Measurements from ENCODE around the gene TOX2.

TOX2 gene

DNA sequence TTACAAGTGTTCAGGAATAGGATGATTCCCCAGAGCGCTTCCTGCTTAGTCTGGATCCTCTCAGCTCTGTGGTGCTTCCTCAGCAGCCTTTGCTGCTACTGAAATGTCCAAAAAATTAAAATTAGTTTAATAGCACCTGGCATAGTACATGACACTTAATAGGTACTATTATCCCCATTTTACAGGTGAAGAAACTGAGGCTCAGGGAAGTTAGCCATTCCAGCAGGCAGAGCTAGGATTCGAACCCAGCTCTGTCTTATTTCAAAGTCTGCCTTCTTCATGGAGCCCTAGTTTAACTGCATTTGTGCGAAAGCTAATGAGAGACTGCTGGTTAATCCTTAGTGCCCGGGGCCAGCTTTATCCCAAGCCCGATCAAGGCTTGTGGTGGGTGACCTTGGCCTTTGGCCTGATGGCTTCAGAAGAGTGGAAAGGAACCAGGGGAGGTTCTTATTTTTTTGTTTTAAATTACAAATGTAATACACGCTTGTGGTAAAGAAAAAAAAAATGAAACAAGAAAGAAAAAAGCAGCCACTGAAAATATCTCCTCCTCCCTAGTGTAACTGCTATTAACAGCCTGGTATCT, 30.1 kb downstream of the TOX2 start:
- H3K4me3 ChIP-seq (ENCODE audit: severe bottlenecking): no peak overlapping the region
- DNase-seq (ENCODE audit: low spot score) (no peak), ATAC-seq (ENCODE audit: low read depth) (no peak)
- H3K36me3 ChIP-seq (ENCODE audit: low read depth): no peaks in the 10 kb centered on the region
- H3K27ac ChIP-seq (ENCODE audit: poor library complexity, severe bottlenecking): no peak overlapping the region
- H3K27me3 ChIP-seq (ENCODE audit: insufficient read depth, poor library complexity, severe bottlenecking): no peaks in the 10 kb centered on the region
- H3K4me1 ChIP-seq (ENCODE audit: insufficient read depth, poor library complexity, severe bottlenecking): peaks cover 35% of the 10 kb centered on the region
- TF ChIP-seq, protein P1, sequence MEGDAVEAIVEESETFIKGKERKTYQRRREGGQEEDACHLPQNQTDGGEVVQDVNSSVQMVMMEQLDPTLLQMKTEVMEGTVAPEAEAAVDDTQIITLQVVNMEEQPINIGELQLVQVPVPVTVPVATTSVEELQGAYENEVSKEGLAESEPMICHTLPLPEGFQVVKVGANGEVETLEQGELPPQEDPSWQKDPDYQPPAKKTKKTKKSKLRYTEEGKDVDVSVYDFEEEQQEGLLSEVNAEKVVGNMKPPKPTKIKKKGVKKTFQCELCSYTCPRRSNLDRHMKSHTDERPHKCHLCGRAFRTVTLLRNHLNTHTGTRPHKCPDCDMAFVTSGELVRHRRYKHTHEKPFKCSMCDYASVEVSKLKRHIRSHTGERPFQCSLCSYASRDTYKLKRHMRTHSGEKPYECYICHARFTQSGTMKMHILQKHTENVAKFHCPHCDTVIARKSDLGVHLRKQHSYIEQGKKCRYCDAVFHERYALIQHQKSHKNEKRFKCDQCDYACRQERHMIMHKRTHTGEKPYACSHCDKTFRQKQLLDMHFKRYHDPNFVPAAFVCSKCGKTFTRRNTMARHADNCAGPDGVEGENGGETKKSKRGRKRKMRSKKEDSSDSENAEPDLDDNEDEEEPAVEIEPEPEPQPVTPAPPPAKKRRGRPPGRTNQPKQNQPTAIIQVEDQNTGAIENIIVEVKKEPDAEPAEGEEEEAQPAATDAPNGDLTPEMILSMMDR (IDR thresholded peaks at IDR 0.05; ENCODE audit: poor library complexity, severe bottlenecking): no peak
- H3K9me3 ChIP-seq (ENCODE audit: severe bottlenecking): no peaks in the 10 kb centered on the region

DNA sequence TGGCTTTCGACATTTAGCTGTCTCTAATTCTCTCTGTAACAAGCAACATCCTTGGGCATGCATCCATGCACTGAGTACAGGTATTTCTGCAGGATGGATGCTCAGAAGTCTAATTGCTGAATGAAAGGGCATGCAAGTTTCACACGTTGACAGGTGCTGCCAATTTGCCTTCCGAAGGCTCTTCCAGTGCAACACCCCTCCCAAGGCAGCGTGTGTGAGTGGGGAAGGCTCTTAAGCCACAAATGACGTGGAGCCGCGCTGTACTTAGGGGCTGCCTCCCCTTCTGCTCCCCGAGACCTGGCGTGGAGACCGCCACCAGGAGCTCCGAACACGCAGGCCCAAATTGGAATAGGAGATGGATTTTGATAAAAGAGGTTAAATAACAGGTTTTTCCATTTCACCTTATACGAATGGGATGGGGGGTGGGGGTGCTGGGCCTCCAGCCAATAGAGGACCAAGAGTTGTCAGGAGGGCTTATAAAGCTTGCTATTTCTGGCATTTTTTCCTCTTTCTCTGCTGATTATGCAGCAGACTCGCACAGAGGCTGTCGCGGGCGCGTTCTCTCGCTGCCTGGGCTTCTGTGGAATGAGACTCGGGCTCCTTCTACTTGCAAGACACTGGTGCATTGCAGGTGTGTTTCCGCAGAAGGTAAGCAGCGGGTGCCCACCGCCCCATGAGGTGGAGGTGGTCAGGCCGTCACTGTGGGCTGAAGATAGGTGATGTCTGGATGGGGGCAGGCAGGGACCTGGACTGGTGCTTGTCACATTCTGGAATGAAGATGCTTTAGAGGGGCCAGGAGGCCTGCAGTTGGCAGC, 30.9 kb downstream of the TOX2 start:
- DNase-seq (ENCODE audit: low spot score) (no peak), ATAC-seq (ENCODE audit: low read depth) (no peak)
- H3K27ac ChIP-seq (ENCODE audit: poor library complexity, severe bottlenecking): no peak overlapping the region
- H3K4me3 ChIP-seq (ENCODE audit: severe bottlenecking): no peak overlapping the region
- no peaks in the 10 kb centered on the region for H3K36me3 ChIP-seq (ENCODE audit: low read depth)
- TF ChIP-seq, protein P1 (IDR thresholded peaks at IDR 0.05; ENCODE audit: poor library complexity, severe bottlenecking): no peak
- H3K4me1 ChIP-seq (ENCODE audit: insufficient read depth, poor library complexity, severe bottlenecking): peaks cover 27% of the 10 kb centered on the region
- H3K27me3 ChIP-seq (ENCODE audit: insufficient read depth, poor library complexity, severe bottlenecking): no peaks in the 10 kb centered on the region
- no peaks in the 10 kb centered on the region for H3K9me3 ChIP-seq (ENCODE audit: severe bottlenecking)

DNA sequence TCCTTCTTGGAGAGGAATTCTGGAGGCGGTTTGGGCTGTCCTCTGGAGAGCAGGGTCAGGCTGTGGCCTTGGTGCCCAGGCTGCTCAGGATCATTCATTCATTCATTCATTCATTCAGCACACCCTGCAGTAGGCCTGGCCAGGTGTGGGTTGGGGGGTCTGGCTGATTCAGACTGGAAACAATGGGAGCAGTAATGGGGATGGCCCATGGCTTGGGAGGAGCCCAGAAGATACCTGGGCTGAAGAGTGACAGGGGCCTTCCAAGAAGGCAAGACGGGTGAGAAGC, 31.5 kb downstream of the TOX2 start:
- H3K9me3 ChIP-seq (ENCODE audit: severe bottlenecking): no peaks in the 10 kb centered on the region
- peaks cover 22% of the 10 kb centered on the region for H3K4me1 ChIP-seq (ENCODE audit: insufficient read depth, poor library complexity, severe bottlenecking)
- no peak overlapping the region for H3K27ac ChIP-seq (ENCODE audit: poor library complexity, severe bottlenecking)
- TF ChIP-seq, protein P1 (IDR thresholded peaks at IDR 0.05; ENCODE audit: poor library complexity, severe bottlenecking): no peak
- no peak for ATAC-seq (ENCODE audit: low read depth)
- no peak for DNase-seq (ENCODE audit: low spot score)
- no peaks in the 10 kb centered on the region for H3K36me3 ChIP-seq (ENCODE audit: low read depth)
- no peak overlapping the region for H3K4me3 ChIP-seq (ENCODE audit: severe bottlenecking)
- no peaks in the 10 kb centered on the region for H3K27me3 ChIP-seq (ENCODE audit: insufficient read depth, poor library complexity, severe bottlenecking)

GRCh38 chr20:43946659-43947315, 32.1 kb downstream of the TOX2 start:
- H3K9me3 ChIP-seq (ENCODE audit: severe bottlenecking): no peaks in the 10 kb centered on the region
- H3K27me3 ChIP-seq (ENCODE audit: insufficient read depth, poor library complexity, severe bottlenecking): no peaks in the 10 kb centered on the region
- H3K4me3 ChIP-seq (ENCODE audit: severe bottlenecking): no peak overlapping the region
- TF ChIP-seq, protein P1 (IDR thresholded peaks at IDR 0.05; ENCODE audit: poor library complexity, severe bottlenecking): no peak
- no peak overlapping the region for H3K27ac ChIP-seq (ENCODE audit: poor library complexity, severe bottlenecking)
- ATAC-seq (ENCODE audit: low read depth) (no peak), DNase-seq (ENCODE audit: low spot score) (no peak)
- H3K4me1 ChIP-seq (ENCODE audit: insufficient read depth, poor library complexity, severe bottlenecking): peaks cover 16% of the 10 kb centered on the region
- H3K36me3 ChIP-seq (ENCODE audit: low read depth): no peaks in the 10 kb centered on the region
